ENCODE data around the gene DPH5.

DNA sequence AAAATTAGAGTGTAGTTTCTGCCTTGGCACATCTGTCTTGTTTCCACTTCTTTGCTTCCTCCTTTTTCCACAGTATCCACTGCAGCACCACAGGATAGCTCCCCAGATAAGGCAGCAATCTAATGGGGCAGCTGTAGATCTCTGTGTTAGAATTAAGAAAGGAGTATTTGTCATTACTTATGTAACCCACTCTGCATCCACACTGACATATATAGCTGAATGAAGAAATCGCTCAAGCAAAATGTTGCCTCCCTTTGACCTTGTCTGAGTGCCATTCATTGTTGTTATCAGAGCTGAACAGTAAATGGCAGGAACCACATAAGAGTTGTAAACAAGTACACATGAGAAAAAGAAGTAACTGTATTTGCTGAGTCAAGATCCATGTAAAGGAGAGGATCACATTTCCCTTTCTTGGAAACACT, 45.9 kb upstream of the DPH5 start:
- TF ChIP-seq, protein P1, sequence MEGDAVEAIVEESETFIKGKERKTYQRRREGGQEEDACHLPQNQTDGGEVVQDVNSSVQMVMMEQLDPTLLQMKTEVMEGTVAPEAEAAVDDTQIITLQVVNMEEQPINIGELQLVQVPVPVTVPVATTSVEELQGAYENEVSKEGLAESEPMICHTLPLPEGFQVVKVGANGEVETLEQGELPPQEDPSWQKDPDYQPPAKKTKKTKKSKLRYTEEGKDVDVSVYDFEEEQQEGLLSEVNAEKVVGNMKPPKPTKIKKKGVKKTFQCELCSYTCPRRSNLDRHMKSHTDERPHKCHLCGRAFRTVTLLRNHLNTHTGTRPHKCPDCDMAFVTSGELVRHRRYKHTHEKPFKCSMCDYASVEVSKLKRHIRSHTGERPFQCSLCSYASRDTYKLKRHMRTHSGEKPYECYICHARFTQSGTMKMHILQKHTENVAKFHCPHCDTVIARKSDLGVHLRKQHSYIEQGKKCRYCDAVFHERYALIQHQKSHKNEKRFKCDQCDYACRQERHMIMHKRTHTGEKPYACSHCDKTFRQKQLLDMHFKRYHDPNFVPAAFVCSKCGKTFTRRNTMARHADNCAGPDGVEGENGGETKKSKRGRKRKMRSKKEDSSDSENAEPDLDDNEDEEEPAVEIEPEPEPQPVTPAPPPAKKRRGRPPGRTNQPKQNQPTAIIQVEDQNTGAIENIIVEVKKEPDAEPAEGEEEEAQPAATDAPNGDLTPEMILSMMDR (IDR thresholded peaks at IDR 0.05): no peak
- no peak for TF ChIP-seq POLR2A (IDR thresholded peaks at IDR 0.05)

Measured in right lobe of liver (tissue), 4 donors.